HG02943 (cell line): ENCODE results near the gene FLRT1.

Experiments
- ATAC-seq: cut with Tn5 transposase; IDR thresholded peaks from one replicate; pipeline ENCODE4 v1.9.1; 2021; ENCODE audit warnings: mild to moderate bottlenecking, low read depth, moderate library complexity; ENCODE audit not compliant: unreplicated experiment

FLRT1 gene

GRCh38 chr11:64064374-64065140 is 28.8 kb downstream of the FLRT1 start:
- no peak for ATAC-seq

DNA sequence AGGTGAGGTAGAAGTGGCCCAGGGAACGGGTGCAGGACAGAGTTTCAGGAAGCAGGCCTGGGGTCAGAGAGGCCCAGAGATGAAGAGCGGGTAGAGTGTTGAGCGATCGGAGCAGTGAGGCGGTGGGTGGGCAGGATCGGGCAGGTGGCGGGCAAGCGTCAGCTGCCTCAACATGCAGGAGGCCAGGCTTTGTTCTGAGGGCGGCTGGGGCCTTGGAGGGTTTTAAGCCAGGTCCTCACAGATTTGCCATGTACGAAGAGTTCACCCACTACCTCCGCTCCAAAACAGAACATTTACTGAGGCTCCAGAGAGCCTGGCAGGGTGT is 29.4 kb downstream of the FLRT1 start:
- ATAC-seq, result no peak

- ATAC-seq, result no peak
These were observed 30.0 kb downstream of the FLRT1 start for GRCh38 chr11:64065712-64066111.

- no peak for ATAC-seq
These were observed 31.7 kb downstream of the FLRT1 start for GRCh38 chr11:64067230-64067993.

- ATAC-seq, result no peak
These were observed 33.1 kb downstream of the FLRT1 start for GRCh38 chr11:64068705-64069400.

GRCh38 chr11:64069401-64070313 is 33.9 kb downstream of the FLRT1 start:
- ATAC-seq, result no peak

- ATAC-seq, result no peak
These were observed 34.6 kb downstream of the FLRT1 start for GRCh38 chr11:64070314-64070681.

- ATAC-seq, result no peak
These were observed 36.1 kb downstream of the FLRT1 start for GRCh38 chr11:64071849-64072248.

- ATAC-seq, result no peak
These were observed 36.7 kb downstream of the FLRT1 start for GRCh38 chr11:64072403-64072802.

- ATAC-seq, result no peak
These were observed 37.1 kb downstream of the FLRT1 start for GRCh38 chr11:64072871-64073270.

- ATAC-seq, result no peak
These were observed 37.8 kb downstream of the FLRT1 start for GRCh38 chr11:64073542-64073941.

DNA sequence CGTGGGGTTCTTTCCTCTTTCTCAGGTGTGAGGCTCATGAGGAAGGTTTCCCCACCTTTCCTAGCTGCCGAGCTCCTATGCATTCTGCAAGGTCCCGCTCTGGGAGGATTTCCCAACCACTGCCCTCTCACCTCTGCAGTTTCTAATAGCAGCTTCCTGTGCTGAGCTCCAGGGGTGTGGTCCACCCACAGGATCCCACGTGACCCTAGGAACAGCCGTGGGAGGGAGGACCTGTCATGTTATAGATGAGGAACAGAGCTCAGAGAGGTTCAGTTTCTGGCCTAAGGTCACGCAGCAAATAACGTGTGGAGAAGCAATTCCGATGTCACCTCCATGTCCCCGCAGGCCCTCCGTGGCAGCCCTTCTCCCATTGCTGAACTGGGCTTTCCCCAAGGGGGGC is 38.5 kb downstream of the FLRT1 start:
- ATAC-seq, result no peak

GRCh38 chr11:64076758-64077157 is 41.0 kb downstream of the FLRT1 start:
- ATAC-seq, result no peak

DNA sequence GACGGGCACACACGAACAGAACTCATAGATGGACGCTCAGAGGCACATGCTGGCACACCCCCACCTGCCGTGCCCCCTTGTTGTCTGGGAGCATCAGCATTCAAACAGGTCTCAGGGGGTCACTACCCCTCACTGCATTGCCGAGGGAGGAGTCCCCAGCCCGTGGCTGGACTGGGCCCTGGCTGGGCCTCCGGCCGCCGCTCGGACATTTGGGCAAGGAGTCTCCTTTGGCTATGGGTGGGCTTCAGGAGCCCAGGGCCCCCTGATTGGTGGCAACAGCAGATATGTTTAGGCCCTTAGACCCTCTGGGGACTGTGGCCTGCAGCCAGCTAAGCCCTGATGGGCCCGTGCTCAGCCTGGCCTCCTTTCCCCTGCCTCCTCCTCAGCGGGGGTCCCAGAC is 41.9 kb downstream of the FLRT1 start:
- no peak for ATAC-seq

- ATAC-seq, result no peak
These were observed 42.6 kb downstream of the FLRT1 start for GRCh38 chr11:64078284-64078683.

- no peak for ATAC-seq
These were observed 43.2 kb downstream of the FLRT1 start for GRCh38 chr11:64078905-64079304.

GRCh38 chr11:64080390-64080789 is 44.7 kb downstream of the FLRT1 start:
- ATAC-seq, result no peak

- ATAC-seq, result no peak
These were observed 46.2 kb downstream of the FLRT1 start for GRCh38 chr11:64081745-64082442.

GRCh38 chr11:64083398-64084080 is 47.8 kb downstream of the FLRT1 start:
- no peak for ATAC-seq
